C4-2B (cell line): Measurements from ENCODE around the gene KLHL2.
"Not testable (repeated sequence)": the region's sequence is repeated elsewhere in the genome, so short reads cannot be mapped to it uniquely, and the experiment has no call there.

Source experiments
- CTCF ChIP-seq: fragments of 450-650 bp; conservative IDR thresholded peaks from 2 replicates; pipeline ENCODE4 v1.5.1; 2017; ENCODE audit warnings: mild to moderate bottlenecking
- ZFX ChIP-seq: fragments of 450-650 bp; IDR thresholded peaks from 2 replicates; pipeline ENCODE4 v1.6.1; 2017

- not testable (repeated sequence) for TF ChIP-seq CTCF, ZFX
These were observed 66.1 kb downstream of the KLHL2 start for GRCh38 chr4:165273443-165273842.
